Neural cell (in vitro differentiated cells): ENCODE results near the gene NTRK2. TPM values are rescaled to one million over a fixed set of nuclear protein-coding genes. Genes with fewer than 3 reads are reported as not detected.

Experiments used
- H2AFZ ChIP-seq: fragments of 200-600, 300-800 bp; sonication (generic), shearing (Covaris generic); 2 replicates; pipeline ENCODE4 v1.6.0; 2014; ENCODE audit warnings: low read depth, mild to moderate bottlenecking, antibody characterized with exemption, low read length, moderate library complexity
- H3F3A ChIP-seq: fragments of 200-600 bp; shearing (Covaris generic); 2 replicates; pipeline ENCODE4 v1.6.1; 2016; ENCODE audit warnings: mild to moderate bottlenecking, moderate library complexity, mixed read lengths, antibody characterized with exemption, low read length; ENCODE audit not compliant: insufficient read depth, poor library complexity, severe bottlenecking
- H3K27ac ChIP-seq: fragments of 200-600, 300-800 bp; sonication (generic), shearing (Covaris generic); 2 replicates; pipeline ENCODE4 v1.5.1; 2014; ENCODE audit warnings: mild to moderate bottlenecking, low read length, moderate library complexity
- H3K27me3 ChIP-seq: fragments of 300-800, 200-600 bp; sonication (generic), shearing (Covaris generic); 2 replicates; pipeline ENCODE4 v1.6.0; 2014; ENCODE audit warnings: mild to moderate bottlenecking, low read depth, low read length, moderate library complexity; ENCODE audit not compliant: insufficient read depth
- H3K36me3 ChIP-seq: fragments of 300-800, 200-600 bp; sonication (generic), shearing (Covaris generic); 2 replicates; pipeline ENCODE4 v1.5.1; 2014; ENCODE audit warnings: mild to moderate bottlenecking, antibody characterized with exemption, low read length, moderate library complexity; ENCODE audit not compliant: insufficient read depth
- H3K4me2 ChIP-seq: fragments of 300-800, 200-600 bp; sonication (generic), shearing (Covaris generic); 2 replicates; pipeline ENCODE4 v1.6.0; 2014; ENCODE audit warnings: mild to moderate bottlenecking, low read length
- H3K4me3 ChIP-seq: fragments of 300-800, 200-600 bp; sonication (generic), shearing (Covaris generic); 2 replicates; pipeline ENCODE4 v1.5.1; 2014; ENCODE audit warnings: mild to moderate bottlenecking, low read length, moderate library complexity
- H3K79me2 ChIP-seq: fragments of 200-600 bp; shearing (Covaris generic); replicated peaks from 2 replicates; pipeline ENCODE4 v1.6.0; 2014; ENCODE audit warnings: mild to moderate bottlenecking, low read length, moderate library complexity; ENCODE audit not compliant: insufficient read depth
- H3K9ac ChIP-seq: fragments of 300-800, 200-600 bp; sonication (generic), shearing (Covaris generic); 2 replicates; pipeline ENCODE4 v1.6.1; 2016; ENCODE audit warnings: mild to moderate bottlenecking, low read length, mixed read lengths
- H3K9me2 ChIP-seq: fragments of 200-600 bp; shearing (Covaris generic); 2 replicates; pipeline ENCODE4 v1.6.1; 2016; ENCODE audit warnings: mild to moderate bottlenecking, low read length, mixed read lengths; ENCODE audit not compliant: insufficient read depth
- H3K9me3 ChIP-seq: fragments of 200-600, 300-800 bp; sonication (generic), shearing (Covaris generic); 2 replicates; pipeline ENCODE4 v1.6.1; 2016; ENCODE audit warnings: mild to moderate bottlenecking, mixed run types, low read length, moderate library complexity, mixed read lengths
- H4K20me1 ChIP-seq: fragments of 200-600 bp; shearing (Covaris generic); 2 replicates; pipeline ENCODE4 v1.6.1; 2016; ENCODE audit warnings: mild to moderate bottlenecking, mixed run types; ENCODE audit not compliant: insufficient read depth
- CTCF ChIP-seq: fragments of 450-650 bp; IDR thresholded peaks from 2 replicates; pipeline ENCODE4 v1.5.1; 2014; ENCODE audit warnings: antibody characterized with exemption, mild to moderate bottlenecking, moderate library complexity; ENCODE audit not compliant: poor library complexity, severe bottlenecking
- EP300 ChIP-seq: fragments of 450-650 bp; conservative IDR thresholded peaks from 2 replicates; pipeline ENCODE4 v1.6.1; 2014; ENCODE audit warnings: antibody characterized with exemption, mild to moderate bottlenecking, moderate library complexity; ENCODE audit not compliant: poor library complexity, severe bottlenecking
- EZH2 ChIP-seq: fragments of 200-600, 300-800 bp; shearing (Covaris generic), sonication (generic); IDR thresholded peaks from 2 replicates; pipeline ENCODE4 v1.6.1; 2014; ENCODE audit warnings: antibody characterized with exemption, low read length, borderline replicate concordance, mild to moderate bottlenecking; ENCODE audit not compliant: insufficient read depth, poor library complexity, severe bottlenecking
- MXI1 ChIP-seq: fragments of 450-650 bp; conservative IDR thresholded peaks from 2 replicates; pipeline ENCODE4 v1.6.1; 2014; ENCODE audit warnings: antibody characterized with exemption, mild to moderate bottlenecking; ENCODE audit not compliant: poor library complexity, severe bottlenecking
- POLR2AphosphoS5 ChIP-seq: IDR thresholded peaks from 2 replicates; pipeline ENCODE4 v1.6.1; 2012
- RAD21 ChIP-seq: fragments of 450-650 bp; conservative IDR thresholded peaks from 2 replicates; pipeline ENCODE4 v1.6.1; 2014; ENCODE audit warnings: antibody characterized with exemption, mild to moderate bottlenecking, moderate library complexity
- SMC3 ChIP-seq: fragments of 450-650 bp; conservative IDR thresholded peaks from 2 replicates; pipeline ENCODE4 v1.6.1; 2014; ENCODE audit warnings: antibody characterized with exemption, mild to moderate bottlenecking, moderate library complexity; ENCODE audit not compliant: poor library complexity
- TAF1 ChIP-seq: IDR thresholded peaks from 2 replicates; pipeline ENCODE4 v1.6.1; 2012; ENCODE audit warnings: low read depth
- polyA plus RNA-seq: library from polyadenylated mRNA; depleted of rRNA; stranded (reverse); fragments of >200 nt; gene quantifications from 2 replicates; pipeline ENCODE4 v1.2.3, GENCODE V29; 2014
- TF ChIP-seq, protein P1 (sequence below): IDR thresholded peaks from 2 replicates; pipeline ENCODE4 v1.6.1; 2012; ENCODE audit warnings: borderline replicate concordance

The NTRK2 gene
- polyA plus RNA-seq, 1 donor from 2014 or later, result 14.2 TPM

DNA sequence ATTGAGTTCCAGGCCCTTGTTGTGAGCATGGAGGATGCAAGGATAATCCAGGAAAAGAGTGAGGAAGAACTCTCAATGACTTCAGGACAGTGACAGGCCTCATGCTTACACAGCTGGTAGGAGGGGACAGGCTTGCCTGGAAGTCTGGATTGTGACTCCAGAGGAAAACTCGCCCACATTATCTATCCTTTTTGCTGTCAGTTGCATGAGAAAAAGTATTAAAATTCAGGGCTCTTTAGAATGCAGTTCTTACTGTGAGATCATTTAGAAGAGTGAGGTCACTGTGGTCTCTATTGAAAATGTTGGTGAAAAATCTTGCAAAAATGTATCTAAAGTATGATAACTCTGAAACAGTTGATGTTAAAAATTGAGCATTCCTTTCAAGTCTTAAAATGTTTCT, 30.5 kb downstream of the NTRK2 start:
- H3K9ac ChIP-seq, result no peak overlapping the region
- H3K27ac ChIP-seq, result no peak overlapping the region

DNA sequence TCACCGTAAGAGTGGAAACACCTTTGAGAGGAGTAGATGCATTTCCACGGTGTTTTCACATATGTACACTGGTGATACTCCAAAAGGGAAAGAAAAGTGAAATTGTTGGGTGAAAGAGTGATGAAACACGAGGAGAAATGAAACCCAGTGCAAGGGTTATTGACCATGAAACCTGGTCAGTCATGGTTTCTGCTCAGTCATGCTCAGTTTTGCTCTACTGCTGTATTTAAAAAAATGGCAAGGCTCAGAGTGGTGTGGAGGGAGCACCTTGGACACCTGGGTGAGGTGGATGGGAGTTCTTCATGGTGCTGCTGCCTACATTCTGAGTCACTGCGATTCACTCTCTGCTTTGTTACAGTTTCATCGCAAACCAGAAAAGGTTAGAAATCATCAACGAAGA, 32.3 kb downstream of the NTRK2 start:
- no peaks in the 10 kb centered on the region for H3K27me3 ChIP-seq
- no peak overlapping the region for H3K27ac ChIP-seq
- TF ChIP-seq CTCF (no peak), EP300 (no peak), POLR2AphosphoS5 (no peak), RAD21 (no peak), MXI1 (no peak), SMC3 (no peak), TAF1 (no peak), EZH2 (no peak)
- TF ChIP-seq, protein P1, sequence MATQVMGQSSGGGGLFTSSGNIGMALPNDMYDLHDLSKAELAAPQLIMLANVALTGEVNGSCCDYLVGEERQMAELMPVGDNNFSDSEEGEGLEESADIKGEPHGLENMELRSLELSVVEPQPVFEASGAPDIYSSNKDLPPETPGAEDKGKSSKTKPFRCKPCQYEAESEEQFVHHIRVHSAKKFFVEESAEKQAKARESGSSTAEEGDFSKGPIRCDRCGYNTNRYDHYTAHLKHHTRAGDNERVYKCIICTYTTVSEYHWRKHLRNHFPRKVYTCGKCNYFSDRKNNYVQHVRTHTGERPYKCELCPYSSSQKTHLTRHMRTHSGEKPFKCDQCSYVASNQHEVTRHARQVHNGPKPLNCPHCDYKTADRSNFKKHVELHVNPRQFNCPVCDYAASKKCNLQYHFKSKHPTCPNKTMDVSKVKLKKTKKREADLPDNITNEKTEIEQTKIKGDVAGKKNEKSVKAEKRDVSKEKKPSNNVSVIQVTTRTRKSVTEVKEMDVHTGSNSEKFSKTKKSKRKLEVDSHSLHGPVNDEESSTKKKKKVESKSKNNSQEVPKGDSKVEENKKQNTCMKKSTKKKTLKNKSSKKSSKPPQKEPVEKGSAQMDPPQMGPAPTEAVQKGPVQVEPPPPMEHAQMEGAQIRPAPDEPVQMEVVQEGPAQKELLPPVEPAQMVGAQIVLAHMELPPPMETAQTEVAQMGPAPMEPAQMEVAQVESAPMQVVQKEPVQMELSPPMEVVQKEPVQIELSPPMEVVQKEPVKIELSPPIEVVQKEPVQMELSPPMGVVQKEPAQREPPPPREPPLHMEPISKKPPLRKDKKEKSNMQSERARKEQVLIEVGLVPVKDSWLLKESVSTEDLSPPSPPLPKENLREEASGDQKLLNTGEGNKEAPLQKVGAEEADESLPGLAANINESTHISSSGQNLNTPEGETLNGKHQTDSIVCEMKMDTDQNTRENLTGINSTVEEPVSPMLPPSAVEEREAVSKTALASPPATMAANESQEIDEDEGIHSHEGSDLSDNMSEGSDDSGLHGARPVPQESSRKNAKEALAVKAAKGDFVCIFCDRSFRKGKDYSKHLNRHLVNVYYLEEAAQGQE, result no peak

More for the DNA sequence above, 30.5 kb downstream of the NTRK2 start:
- Histone ChIP-seq H2AFZ (no peak overlapping the region), H3K9me3 (no peaks in the 10 kb centered on the region), H3F3A (no peaks in the 10 kb centered on the region), H3K4me2 (no peak overlapping the region), H3K9me2 (no peaks in the 10 kb centered on the region), H3K36me3 (no peaks in the 10 kb centered on the region), H4K20me1 (no peaks in the 10 kb centered on the region), H3K27me3 (no peaks in the 10 kb centered on the region), H3K4me3 (no peak overlapping the region), H3K79me2 (no peaks in the 10 kb centered on the region)
- no peak for TF ChIP-seq SMC3
- TF ChIP-seq EP300, result no peak
- no peak for TF ChIP-seq TAF1
- TF ChIP-seq, protein P1, result no peak
- TF ChIP-seq EZH2, result no peak
- TF ChIP-seq POLR2AphosphoS5, result no peak
- TF ChIP-seq RAD21, result no peak
- no peak for TF ChIP-seq CTCF
- TF ChIP-seq MXI1, result no peak

More for the DNA sequence above, 32.3 kb downstream of the NTRK2 start:
- Histone ChIP-seq H3K4me2 (no peak overlapping the region), H3K79me2 (no peaks in the 10 kb centered on the region), H2AFZ (no peak overlapping the region), H3K4me3 (no peak overlapping the region), H4K20me1 (no peaks in the 10 kb centered on the region), H3F3A (no peaks in the 10 kb centered on the region), H3K9me3 (no peaks in the 10 kb centered on the region), H3K9me2 (no peaks in the 10 kb centered on the region), H3K36me3 (no peaks in the 10 kb centered on the region), H3K9ac (no peak overlapping the region)
